Peyer's patch (tissue), 4 donors: ENCODE data around the gene BSPRY. TPM values are rescaled to one million over a fixed set of nuclear protein-coding genes. Genes with fewer than 3 reads are reported as not detected.
A peak's percentile ranks its signal among the peaks of the same experiment; 100 is the strongest.

ENCODE experiments used
- DNase-seq, 3 donors: peaks; one replicate each; pipeline ENCODE4 v3.0.0-alpha.2; 2017 to 2019
- H3K27ac ChIP-seq, 4 donors: fragments of 200-600 bp; sonication (generic); one replicate each; pipeline ENCODE4 v1.5.1; 2016 to 2019
- H3K27me3 ChIP-seq, 2 donors: fragments of 200-600 bp; sonication (generic); one replicate each; pipeline ENCODE4 v1.5.1; 2019
- H3K36me3 ChIP-seq, 3 donors: fragments of 200-600 bp; sonication (generic); one replicate each; pipeline ENCODE4 v1.5.1; 2016 to 2019
- H3K4me1 ChIP-seq, 4 donors: fragments of 200-600 bp; sonication (generic); one replicate each; pipeline ENCODE4 v1.5.1; 2016 to 2019
- H3K4me3 ChIP-seq, 4 donors: fragments of 200-600 bp; sonication (generic); 1 replicate in 3 of 4; 2 replicates in 1 of 4; pipeline ENCODE4 v1.5.1; 2016 to 2019; ENCODE audit warnings: mild to moderate bottlenecking in 1 of 4
- H3K9me3 ChIP-seq, 4 donors: fragments of 200-600 bp; sonication (generic); one replicate each; pipeline ENCODE4 v1.5.1; 2016 to 2019; ENCODE audit warnings: mild to moderate bottlenecking in 1 of 4
- CTCF ChIP-seq, 6 experiments: fragments of 450-650 bp in 4 of 6; fragments of 200-600 bp in 2 of 6; sonication (generic) in 1 of 6; IDR thresholded peaks; one replicate each; pipeline ENCODE4 v1.5.1; 2017 to 2019; ENCODE audit warnings: antibody characterized with exemption in 6 of 6, mild to moderate bottlenecking in 3 of 6, moderate library complexity in 1 of 6
- POLR2A ChIP-seq, 2 donors: fragments of 450-650 bp; IDR thresholded peaks; one replicate each; pipeline ENCODE4 v1.5.1; 2017; ENCODE audit warnings: antibody characterized with exemption in 2 of 2, mild to moderate bottlenecking in 2 of 2, moderate library complexity in 2 of 2
- total RNA-seq, 4 donors: library from RNA; depleted of rRNA; stranded (reverse); fragments of >200 nt; gene quantifications; one replicate each; pipeline ENCODE4 v1.1.0, GENCODE V29; 2016

The BSPRY gene
- total RNA-seq, 4 donors from 2014 or later = 11.6 to 20.8 (median 15.8) TPM

DNA sequence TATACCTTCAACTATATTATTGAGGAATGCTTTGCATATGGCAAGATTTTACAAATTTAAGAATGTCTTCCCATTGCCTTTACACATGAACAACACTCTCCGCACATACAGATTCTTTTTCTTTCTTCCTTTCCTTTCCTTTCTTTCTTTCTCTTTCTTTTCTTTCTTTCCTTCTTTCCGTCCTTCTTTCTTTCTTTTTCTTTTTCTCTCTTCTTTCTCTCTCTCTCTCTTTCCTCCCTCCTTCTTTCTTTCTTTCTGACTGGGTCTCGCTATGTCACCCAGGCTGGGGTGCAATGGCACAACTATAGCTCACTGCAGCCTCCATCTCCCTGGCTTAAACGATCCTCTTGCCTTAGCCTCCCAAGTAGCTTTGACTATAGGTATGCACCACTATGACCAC is 23.1 kb upstream of the BSPRY start:
- Histone ChIP-seq H3K9me3 (no peaks in the 10 kb centered on the region), H3K36me3 (no peaks in the 10 kb centered on the region), H3K27ac (no peak overlapping the region), H3K4me1 (no peaks in the 10 kb centered on the region), H3K27me3 (no peaks in the 10 kb centered on the region), H3K4me3 (no peak overlapping the region)
- DNase-seq = no peak
- TF ChIP-seq CTCF (IDR thresholded peaks at IDR 0.05) (no peak), POLR2A (IDR thresholded peaks at IDR 0.05) (no peak)

DNA sequence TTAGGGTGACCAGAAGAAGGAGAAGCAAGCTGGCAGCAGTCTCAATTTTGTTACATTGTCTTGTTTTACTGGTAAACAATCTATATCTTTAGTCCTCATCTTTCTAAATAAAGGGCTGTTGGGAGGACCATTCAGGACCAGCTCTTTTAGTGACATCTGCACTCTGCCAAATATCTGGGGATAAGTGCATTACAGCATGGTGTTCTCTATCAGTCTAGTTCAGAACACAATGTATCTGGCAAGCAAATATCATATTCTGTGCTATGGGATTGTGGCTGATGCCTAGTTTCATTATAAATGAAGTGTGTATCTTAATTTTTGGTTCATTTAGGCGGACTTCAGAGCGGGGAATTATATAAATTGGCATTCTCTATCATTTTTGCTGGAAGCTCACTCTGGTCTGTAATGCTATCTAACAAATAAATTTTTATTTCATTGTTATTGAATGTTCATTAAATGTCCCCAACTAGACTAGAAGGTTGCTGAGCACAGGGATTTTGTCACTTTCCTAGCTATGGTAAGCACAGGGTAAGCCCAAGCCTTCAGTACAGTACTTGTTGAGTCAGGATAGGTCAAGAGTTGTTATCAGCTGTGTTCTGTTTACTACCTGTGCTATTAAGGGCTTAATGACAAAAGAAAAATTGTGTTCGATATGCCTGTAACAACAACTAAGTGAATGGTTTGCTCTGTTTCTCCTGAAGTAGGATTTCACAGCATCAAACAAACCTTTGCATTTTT is 21.1 kb upstream of the BSPRY start:
- Histone ChIP-seq H3K9me3 (no peaks in the 10 kb centered on the region), H3K36me3 (no peaks in the 10 kb centered on the region), H3K4me3 (no peak overlapping the region), H3K27me3 (no peaks in the 10 kb centered on the region), H3K4me1 (no peaks in the 10 kb centered on the region), H3K27ac (no peak overlapping the region)
- no peak for TF ChIP-seq POLR2A (IDR thresholded peaks at IDR 0.05)
- TF ChIP-seq CTCF (IDR thresholded peaks at IDR 0.05) = no peak
- no peak for DNase-seq

GRCh38 chr9:113331780-113332179 is 17.6 kb upstream of the BSPRY start:
- Histone ChIP-seq H3K36me3 (no peaks in the 10 kb centered on the region), H3K4me1 (no peaks in the 10 kb centered on the region), H3K27ac (no peak overlapping the region), H3K9me3 (no peaks in the 10 kb centered on the region), H3K27me3 (no peaks in the 10 kb centered on the region), H3K4me3 (no peak overlapping the region)
- no peak for DNase-seq
- TF ChIP-seq CTCF (IDR thresholded peaks at IDR 0.05) = no peak
- no peak for TF ChIP-seq POLR2A (IDR thresholded peaks at IDR 0.05)

GRCh38 chr9:113337714-113338113 is 11.6 kb upstream of the BSPRY start:
- Histone ChIP-seq H3K27ac (no peak overlapping the region), H3K36me3 (no peaks in the 10 kb centered on the region), H3K4me1 (peaks cover 0 to 8% (median 2%) of the 10 kb centered on the region in 4 donors), H3K9me3 (no peaks in the 10 kb centered on the region), H3K4me3 (no peak overlapping the region), H3K27me3 (no peaks in the 10 kb centered on the region)
- no peak for TF ChIP-seq CTCF (IDR thresholded peaks at IDR 0.05)
- no peak for TF ChIP-seq POLR2A (IDR thresholded peaks at IDR 0.05)
- DNase-seq = no peak

GRCh38 chr9:113340011-113340699 is 9.2 kb upstream of the BSPRY start, which contains the start of gene WDR31:
Gene WDR31 (minus strand): TSS chr9:113340275. CDS start chr9:113332022, 8,253 bp downstream.
- DNase-seq = peak; percentile 71 to 91 (median 88)
- peak in 1 of 2 donors; percentile 29 for TF ChIP-seq POLR2A (IDR thresholded peaks at IDR 0.05)
- peak in 1 of 6 experiments; percentile 4 for TF ChIP-seq CTCF (IDR thresholded peaks at IDR 0.05)
- peak within 1 kb of the TSS; percentile 62 to 67 (median 65) for H3K4me3 ChIP-seq
- peaks cover 0 to 11% (median 2%) of the 10 kb centered on the region in 4 donors for H3K4me1 ChIP-seq
- peak within 1 kb of the TSS in 3 of 4 donors; percentile 56 to 67 (median 57) for H3K27ac ChIP-seq
- H3K27me3 ChIP-seq = no peaks in the 10 kb centered on the region
- no peaks in the 10 kb centered on the region for H3K9me3 ChIP-seq
- H3K36me3 ChIP-seq = no peaks in the 10 kb centered on the region
